HEK293 (cell line): Measurements from ENCODE around the gene NEU1.
"Not testable (repeated sequence)": the region's sequence is repeated elsewhere in the genome, so short reads cannot be mapped to it uniquely, and the experiment has no call there.

Source experiments
- CTCF ChIP-seq: fragments of 450-650 bp; formaldehyde crosslinking; IDR thresholded peaks from 2 replicates; pipeline ENCODE4 v1.5.1; 2016; ENCODE audit warnings: missing biosample characterization, missing genetic modification characterization
- ELK4 ChIP-seq: IDR thresholded peaks from 2 replicates; pipeline ENCODE4 v1.6.1; 2011; ENCODE audit warnings: mild to moderate bottlenecking, low read depth, low read length, borderline replicate concordance
- ZBTB7A ChIP-seq: fragments of 450-650 bp; formaldehyde crosslinking; IDR thresholded peaks from 2 replicates; pipeline ENCODE4 v1.5.1; 2016; ENCODE audit warnings: low read depth, missing biosample characterization, missing genetic modification characterization
- ZFP37 ChIP-seq: fragments of 450-650 bp; formaldehyde crosslinking; IDR thresholded peaks from 2 replicates; pipeline ENCODE4 v1.5.1; 2016; ENCODE audit warnings: missing biosample characterization, missing genetic modification characterization
- ZNF211 ChIP-seq: fragments of 450-650 bp; formaldehyde crosslinking; IDR thresholded peaks from 2 replicates; pipeline ENCODE4 v1.5.1; 2016; ENCODE audit warnings: low read depth, missing biosample characterization, missing genetic modification characterization
- ZNF350 ChIP-seq: fragments of 450-650 bp; formaldehyde crosslinking; IDR thresholded peaks from 2 replicates; pipeline ENCODE4 v1.5.0; 2017; ENCODE audit warnings: missing biosample characterization, mild to moderate bottlenecking, missing genetic modification characterization
- ZNF510 ChIP-seq: fragments of 450-650 bp; formaldehyde crosslinking; IDR thresholded peaks from 2 replicates; pipeline ENCODE4 v1.5.1; 2018; ENCODE audit warnings: mild to moderate bottlenecking, missing genetic modification characterization, missing biosample characterization; ENCODE audit not compliant: insufficient replicate concordance
- ZNF558 ChIP-seq: fragments of 450-650 bp; formaldehyde crosslinking; IDR thresholded peaks from 2 replicates; pipeline ENCODE4 v1.5.1; 2016; ENCODE audit warnings: missing biosample characterization, missing genetic modification characterization
- TF ChIP-seq, protein P1 (sequence below): fragments of 450-650 bp; formaldehyde crosslinking; optimal IDR thresholded peaks from 2 replicates; pipeline ENCODE3; 2016; ENCODE audit warnings: missing biosample characterization, mild to moderate bottlenecking, missing genetic modification characterization
- TF ChIP-seq, protein P2 (sequence below): fragments of 450-650 bp; formaldehyde crosslinking; IDR thresholded peaks from 2 replicates; pipeline ENCODE4 v1.5.1; 2016; ENCODE audit warnings: missing biosample characterization, missing genetic modification characterization

- not testable (repeated sequence) for TF ChIP-seq ZNF510; ZNF558; CTCF (tag by site-specific recombination); ZNF350; ZFP37 (tag by site-specific recombination); ELK4; ZNF211 (tag by site-specific recombination); ZBTB7A
- TF ChIP-seq, protein P1, sequence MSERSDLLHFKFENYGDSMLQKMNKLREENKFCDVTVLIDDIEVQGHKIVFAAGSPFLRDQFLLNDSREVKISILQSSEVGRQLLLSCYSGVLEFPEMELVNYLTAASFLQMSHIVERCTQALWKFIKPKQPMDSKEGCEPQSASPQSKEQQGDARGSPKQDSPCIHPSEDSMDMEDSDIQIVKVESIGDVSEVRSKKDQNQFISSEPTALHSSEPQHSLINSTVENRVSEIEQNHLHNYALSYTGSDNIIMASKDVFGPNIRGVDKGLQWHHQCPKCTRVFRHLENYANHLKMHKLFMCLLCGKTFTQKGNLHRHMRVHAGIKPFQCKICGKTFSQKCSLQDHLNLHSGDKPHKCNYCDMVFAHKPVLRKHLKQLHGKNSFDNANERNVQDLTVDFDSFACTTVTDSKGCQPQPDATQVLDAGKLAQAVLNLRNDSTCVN (tag by site-specific recombination): not testable (repeated sequence)
- TF ChIP-seq, protein P2, sequence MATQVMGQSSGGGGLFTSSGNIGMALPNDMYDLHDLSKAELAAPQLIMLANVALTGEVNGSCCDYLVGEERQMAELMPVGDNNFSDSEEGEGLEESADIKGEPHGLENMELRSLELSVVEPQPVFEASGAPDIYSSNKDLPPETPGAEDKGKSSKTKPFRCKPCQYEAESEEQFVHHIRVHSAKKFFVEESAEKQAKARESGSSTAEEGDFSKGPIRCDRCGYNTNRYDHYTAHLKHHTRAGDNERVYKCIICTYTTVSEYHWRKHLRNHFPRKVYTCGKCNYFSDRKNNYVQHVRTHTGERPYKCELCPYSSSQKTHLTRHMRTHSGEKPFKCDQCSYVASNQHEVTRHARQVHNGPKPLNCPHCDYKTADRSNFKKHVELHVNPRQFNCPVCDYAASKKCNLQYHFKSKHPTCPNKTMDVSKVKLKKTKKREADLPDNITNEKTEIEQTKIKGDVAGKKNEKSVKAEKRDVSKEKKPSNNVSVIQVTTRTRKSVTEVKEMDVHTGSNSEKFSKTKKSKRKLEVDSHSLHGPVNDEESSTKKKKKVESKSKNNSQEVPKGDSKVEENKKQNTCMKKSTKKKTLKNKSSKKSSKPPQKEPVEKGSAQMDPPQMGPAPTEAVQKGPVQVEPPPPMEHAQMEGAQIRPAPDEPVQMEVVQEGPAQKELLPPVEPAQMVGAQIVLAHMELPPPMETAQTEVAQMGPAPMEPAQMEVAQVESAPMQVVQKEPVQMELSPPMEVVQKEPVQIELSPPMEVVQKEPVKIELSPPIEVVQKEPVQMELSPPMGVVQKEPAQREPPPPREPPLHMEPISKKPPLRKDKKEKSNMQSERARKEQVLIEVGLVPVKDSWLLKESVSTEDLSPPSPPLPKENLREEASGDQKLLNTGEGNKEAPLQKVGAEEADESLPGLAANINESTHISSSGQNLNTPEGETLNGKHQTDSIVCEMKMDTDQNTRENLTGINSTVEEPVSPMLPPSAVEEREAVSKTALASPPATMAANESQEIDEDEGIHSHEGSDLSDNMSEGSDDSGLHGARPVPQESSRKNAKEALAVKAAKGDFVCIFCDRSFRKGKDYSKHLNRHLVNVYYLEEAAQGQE (tag by site-specific recombination): not testable (repeated sequence)
Observed at GRCh38 chr6:31808599-31808998, 54.0 kb downstream of the NEU1 start.
